ENCODE data around the gene ABCG5. TPM values are rescaled to one million over a fixed set of nuclear protein-coding genes. Genes with fewer than 3 reads are reported as not detected.

The ABCG5 gene
- total and polyA plus RNA-seq, 2 experiments from 2014 or later, result 0.08 TPM; not detected in 1

Small RNAs within 50 kb of the gene (small RNA-seq; reads per million reads assigned to genes)
- not detected for gene RN7SKP66 (ENCODE audit: low replicate concordance)

Other genes with a start within 250 kb of the ABCG5 start
- 26.2 and 30.7 TPM in 2 replicates for gene THADA, start 242.8 kb downstream of the ABCG5 start, total RNA-seq (2014; rRNA removed; shearing (Covaris generic))
- gene THADA, start 242.8 kb downstream of the ABCG5 start, polyA plus RNA-seq (2016; fragmentation: Nextera tagmentation; extraction: Ambion mirVana), result 11.1 and 17.0 TPM in 2 replicates
- 6.5 and 6.7 TPM in 2 replicates for gene PLEKHH2, start 201.6 kb downstream of the ABCG5 start, total RNA-seq (2014; rRNA removed; shearing (Covaris generic))
- 4.9 and 5.4 TPM in 2 replicates for gene PLEKHH2, start 201.6 kb downstream of the ABCG5 start, polyA plus RNA-seq (2016; fragmentation: Nextera tagmentation; extraction: Ambion mirVana)
- gene C1GALT1C1L, start 162.4 kb downstream of the ABCG5 start, total RNA-seq (2014; rRNA removed; shearing (Covaris generic)), result 0.17 TPM in 1 of 2 replicates, not detected in the other
- gene C1GALT1C1L, start 162.4 kb downstream of the ABCG5 start, polyA plus RNA-seq (2016; fragmentation: Nextera tagmentation; extraction: Ambion mirVana), result 0.99 and 1.3 TPM in 2 replicates
- 5.7 and 8.4 TPM in 2 replicates for gene DYNC2LI1, start 64.8 kb downstream of the ABCG5 start, total RNA-seq (2014; rRNA removed; shearing (Covaris generic))
- 8.8 and 11.5 TPM in 2 replicates for gene DYNC2LI1, start 64.8 kb downstream of the ABCG5 start, polyA plus RNA-seq (2016; fragmentation: Nextera tagmentation; extraction: Ambion mirVana)
- 0.31 and 0.35 TPM in 2 replicates for gene ABCG8, start 132 bp upstream of the ABCG5 start, total RNA-seq (2014; rRNA removed; shearing (Covaris generic))
- 0.03 and 0.19 TPM in 2 replicates for gene ABCG8, start 132 bp upstream of the ABCG5 start, polyA plus RNA-seq (2016; fragmentation: Nextera tagmentation; extraction: Ambion mirVana)
- 200 and 211 TPM in 2 replicates for gene LRPPRC, start 157.2 kb upstream of the ABCG5 start, total RNA-seq (2014; rRNA removed; shearing (Covaris generic))
- 163 and 175 TPM in 2 replicates for gene LRPPRC, start 157.2 kb upstream of the ABCG5 start, polyA plus RNA-seq (2016; fragmentation: Nextera tagmentation; extraction: Ambion mirVana)